ENCODE data around the gene NTNG2. TPM values are rescaled to one million over a fixed set of nuclear protein-coding genes. Genes with fewer than 3 reads are reported as not detected.

The NTNG2 gene
- total RNA-seq, 1 donor from 2014 or later = 0.98 TPM

- Histone ChIP-seq H3K27ac (no peak overlapping the region), H3K4me1 (peaks cover 9% of the 10 kb centered on the region), H3K36me3 (no peaks in the 10 kb centered on the region), H3K4me3 (peak overlapping the region in 1 of 2 donors; percentile 19), H3K9me3 (no peaks in the 10 kb centered on the region), H3K27me3 (peaks cover 4% of the 10 kb centered on the region)
- intact Hi-C loops (cut with DNase I) = no loop called here
- no peak for TF ChIP-seq POLR2AphosphoS5 (IDR thresholded peaks at IDR 0.05; ENCODE audit: insufficient read depth in 1 of 2, low read depth in 1 of 2)
- no peak for TF ChIP-seq CTCF (IDR thresholded peaks at IDR 0.05)
- TF ChIP-seq POLR2A (IDR thresholded peaks at IDR 0.05) = no peak
- DNase-seq (ENCODE audit: extremely low spot score in 2 of 2) = no peak
These were observed 20.4 kb upstream of the NTNG2 start for GRCh38 chr9:132141344-132141947.

GRCh38 chr9:132141948-132142594 is 19.8 kb upstream of the NTNG2 start:
- H3K27ac ChIP-seq = no peak overlapping the region
- H3K9me3 ChIP-seq = no peaks in the 10 kb centered on the region
- H3K4me1 ChIP-seq = peaks cover 9% of the 10 kb centered on the region
- H3K27me3 ChIP-seq = peaks cover 4% of the 10 kb centered on the region
- intact Hi-C loops (cut with DNase I) = no loop called here
- no peak for DNase-seq (ENCODE audit: extremely low spot score in 2 of 2)
- TF ChIP-seq POLR2AphosphoS5 (IDR thresholded peaks at IDR 0.05; ENCODE audit: insufficient read depth in 1 of 2, low read depth in 1 of 2) (no peak), POLR2A (IDR thresholded peaks at IDR 0.05) (no peak), CTCF (IDR thresholded peaks at IDR 0.05) (no peak)
- peak overlapping the region in 1 of 2 donors; percentile 19 for H3K4me3 ChIP-seq
- H3K36me3 ChIP-seq = no peaks in the 10 kb centered on the region

GRCh38 chr9:132142924-132143323 is 18.9 kb upstream of the NTNG2 start:
- Histone ChIP-seq H3K27me3 (peaks cover 4% of the 10 kb centered on the region), H3K4me1 (peaks cover 9% of the 10 kb centered on the region), H3K36me3 (no peaks in the 10 kb centered on the region), H3K4me3 (no peak overlapping the region), H3K27ac (no peak overlapping the region), H3K9me3 (no peaks in the 10 kb centered on the region)
- intact Hi-C loops (cut with DNase I) = no loop called here
- DNase-seq (ENCODE audit: extremely low spot score in 2 of 2) = no peak
- TF ChIP-seq POLR2AphosphoS5 (IDR thresholded peaks at IDR 0.05; ENCODE audit: insufficient read depth in 1 of 2, low read depth in 1 of 2) (no peak), POLR2A (IDR thresholded peaks at IDR 0.05) (no peak), CTCF (IDR thresholded peaks at IDR 0.05) (no peak)

GRCh38 chr9:132143359-132143758 is 18.5 kb upstream of the NTNG2 start:
- Histone ChIP-seq H3K4me1 (peaks cover 9% of the 10 kb centered on the region), H3K36me3 (no peaks in the 10 kb centered on the region), H3K27me3 (peaks cover 4% of the 10 kb centered on the region), H3K9me3 (no peaks in the 10 kb centered on the region), H3K4me3 (no peak overlapping the region), H3K27ac (no peak overlapping the region)
- no peak for DNase-seq (ENCODE audit: extremely low spot score in 2 of 2)
- TF ChIP-seq POLR2AphosphoS5 (IDR thresholded peaks at IDR 0.05; ENCODE audit: insufficient read depth in 1 of 2, low read depth in 1 of 2) (no peak), CTCF (IDR thresholded peaks at IDR 0.05) (no peak), POLR2A (IDR thresholded peaks at IDR 0.05) (no peak)
- intact Hi-C loops (cut with DNase I) = no loop called here

GRCh38 chr9:132144708-132145365 is 17.0 kb upstream of the NTNG2 start:
- Histone ChIP-seq H3K4me3 (no peak overlapping the region), H3K4me1 (peaks cover 9% of the 10 kb centered on the region), H3K27ac (no peak overlapping the region), H3K27me3 (peaks cover 4% of the 10 kb centered on the region), H3K9me3 (no peaks in the 10 kb centered on the region), H3K36me3 (no peaks in the 10 kb centered on the region)
- no peak for DNase-seq (ENCODE audit: extremely low spot score in 2 of 2)
- intact Hi-C loops (cut with DNase I) = no loop called here
- TF ChIP-seq POLR2AphosphoS5 (IDR thresholded peaks at IDR 0.05; ENCODE audit: insufficient read depth in 1 of 2, low read depth in 1 of 2) (no peak), CTCF (IDR thresholded peaks at IDR 0.05) (no peak)

Data from vagina (tissue), 2 donors.